Stimulated activated naive CD4-positive, alpha-beta T cell treated with Interleukin-2 at 50 U/mL for 16 hours (primary cell): ENCODE measurements around the gene COL28A1.
"Not testable (repeated sequence)": the region's sequence is repeated elsewhere in the genome, so short reads cannot be mapped to it uniquely, and the experiment has no call there.

ENCODE experiments used
- DNase-seq: peaks from one replicate; lab custom pipeline; 2025; lab: John Stamatoyannopoulos, UW

Gene COL28A1

DNA sequence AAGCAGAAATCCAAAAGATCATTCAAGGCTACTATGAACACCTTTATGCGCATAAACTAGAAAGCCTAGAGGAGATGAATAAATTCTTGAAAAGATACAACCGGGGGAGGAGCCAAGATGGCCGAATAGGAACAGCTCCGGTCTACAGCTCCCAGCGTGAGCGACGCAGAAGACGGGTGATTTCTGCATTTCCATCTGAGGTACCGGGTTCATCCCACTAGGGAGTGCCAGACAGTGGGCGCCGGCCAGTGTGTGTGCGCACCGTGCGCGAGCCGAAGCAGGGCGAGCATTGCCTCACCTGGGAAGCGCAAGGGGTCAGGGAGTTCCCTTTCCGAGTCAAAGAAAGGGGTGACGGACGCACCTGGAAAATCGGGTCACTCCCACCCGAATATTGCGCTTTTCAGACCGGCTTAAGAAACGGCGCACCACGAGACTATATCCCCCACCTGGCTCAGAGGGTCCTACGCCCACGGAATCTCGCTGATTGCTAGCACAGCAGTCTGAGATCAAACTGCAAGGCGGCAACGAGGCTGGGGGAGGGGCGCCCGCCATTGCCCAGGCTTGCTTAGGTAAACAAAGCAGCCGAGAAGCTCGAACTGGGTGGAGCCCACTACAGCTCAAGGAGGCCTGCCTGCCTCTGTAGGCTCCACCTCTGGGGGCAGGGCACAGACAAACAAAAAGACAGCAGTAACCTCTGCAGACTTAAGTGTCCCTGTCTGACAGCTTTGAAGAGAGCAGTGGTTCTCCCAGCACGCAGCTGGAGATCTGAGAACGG is 70.5 kb downstream of the COL28A1 start:
- DNase-seq = not testable (repeated sequence)

GRCh38 chr7:7454000-7454399 is 81.7 kb downstream of the COL28A1 start:
- no peak for DNase-seq

- no peak for DNase-seq
These were observed 83.0 kb downstream of the COL28A1 start for GRCh38 chr7:7452652-7453051.

GRCh38 chr7:7452119-7452518 is 83.6 kb downstream of the COL28A1 start:
- DNase-seq = no peak

DNA sequence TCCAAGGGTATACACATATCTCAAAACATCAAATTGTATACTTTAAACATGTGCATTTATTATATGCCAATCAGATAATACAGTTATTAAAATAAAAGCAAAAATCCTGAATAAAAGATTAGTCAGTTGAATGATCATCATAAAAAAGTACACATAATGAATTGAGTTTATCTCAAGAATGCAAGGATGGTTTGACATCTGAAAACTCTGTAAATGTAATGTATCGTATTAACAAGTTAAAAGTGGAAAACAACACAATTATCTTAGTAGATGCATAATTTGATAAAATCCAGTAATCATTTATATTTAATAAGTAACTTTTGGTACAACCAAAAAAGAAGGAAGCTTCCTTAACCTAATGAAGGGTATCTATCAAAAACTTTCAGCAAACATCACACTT is 86.6 kb downstream of the COL28A1 start:
- DNase-seq = no peak

GRCh38 chr7:7446616-7447015 is 89.1 kb downstream of the COL28A1 start:
- no peak for DNase-seq

DNA sequence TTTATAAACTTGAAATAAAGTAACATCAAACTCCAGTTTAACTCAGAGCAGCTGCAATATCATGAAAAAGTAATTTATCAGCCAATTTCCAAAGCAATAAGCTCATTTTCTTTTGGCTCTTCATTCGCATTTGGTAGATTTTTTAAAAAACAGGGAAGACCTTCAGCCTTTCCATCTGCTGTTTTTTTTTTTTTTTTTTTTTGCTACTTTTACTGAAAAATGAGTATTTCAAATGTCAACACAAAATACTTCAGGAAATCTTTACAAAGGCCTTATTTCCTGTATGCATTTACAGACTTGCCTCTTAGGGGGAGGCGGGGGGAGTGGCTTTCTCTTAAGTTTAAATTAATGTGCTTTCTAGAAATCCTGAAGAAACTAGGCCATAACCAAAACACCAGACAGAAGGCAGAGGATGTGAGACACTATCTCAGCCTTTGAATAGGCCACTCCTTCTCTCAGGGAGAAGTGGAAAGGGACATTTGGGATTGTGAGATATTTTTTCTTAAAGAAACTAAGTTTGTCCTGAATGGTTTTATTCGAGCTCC is 91.8 kb downstream of the COL28A1 start:
- DNase-seq = no peak

DNA sequence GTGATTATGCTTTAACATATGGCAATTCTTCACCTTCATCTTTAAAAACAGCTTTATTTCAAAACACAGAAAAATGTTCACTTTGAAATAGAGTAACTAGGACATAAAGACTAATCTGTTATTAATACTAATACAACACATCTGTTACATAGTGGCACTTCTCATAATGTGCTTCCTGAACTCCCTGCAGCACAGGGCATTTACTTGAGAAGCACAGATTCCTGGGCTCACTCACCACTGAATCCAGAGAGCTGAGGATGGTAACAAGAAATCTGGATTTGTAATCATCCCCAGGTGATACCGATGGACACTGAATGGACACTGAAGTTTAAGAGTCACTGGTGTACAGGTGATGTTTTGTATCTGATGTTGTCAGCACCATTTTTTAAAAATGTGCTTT is 96.1 kb downstream of the COL28A1 start:
- DNase-seq = no peak

GRCh38 chr7:7438851-7439250 is 96.8 kb downstream of the COL28A1 start:
- no peak for DNase-seq

- no peak for DNase-seq
These were observed 99.7 kb downstream of the COL28A1 start for GRCh38 chr7:7435978-7436377.

DNA sequence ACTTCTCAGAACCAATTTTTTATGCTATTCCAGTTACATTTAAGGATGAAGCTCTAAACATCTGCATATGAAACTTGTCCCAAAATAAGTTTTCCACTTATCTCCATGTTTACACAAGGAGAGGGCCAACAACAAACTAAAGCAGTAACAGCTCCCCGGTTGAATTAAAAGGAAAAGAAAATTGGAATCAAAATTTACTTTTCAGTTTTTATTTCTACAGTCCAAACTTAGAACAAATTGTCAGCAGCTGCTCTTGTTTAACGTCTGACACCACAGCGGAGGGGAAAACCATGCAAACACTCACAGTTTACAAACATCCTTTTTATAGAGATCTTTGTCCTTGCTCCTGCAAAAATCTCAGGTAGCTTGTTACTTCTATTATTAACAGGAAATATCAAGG is 101.3 kb downstream of the COL28A1 start:
- DNase-seq = no peak

GRCh38 chr7:7433811-7434210 is 101.9 kb downstream of the COL28A1 start:
- DNase-seq = no peak

GRCh38 chr7:7432979-7433378 is 102.7 kb downstream of the COL28A1 start:
- no peak for DNase-seq

GRCh38 chr7:7428806-7429205 is 106.9 kb downstream of the COL28A1 start:
- no peak for DNase-seq

DNA sequence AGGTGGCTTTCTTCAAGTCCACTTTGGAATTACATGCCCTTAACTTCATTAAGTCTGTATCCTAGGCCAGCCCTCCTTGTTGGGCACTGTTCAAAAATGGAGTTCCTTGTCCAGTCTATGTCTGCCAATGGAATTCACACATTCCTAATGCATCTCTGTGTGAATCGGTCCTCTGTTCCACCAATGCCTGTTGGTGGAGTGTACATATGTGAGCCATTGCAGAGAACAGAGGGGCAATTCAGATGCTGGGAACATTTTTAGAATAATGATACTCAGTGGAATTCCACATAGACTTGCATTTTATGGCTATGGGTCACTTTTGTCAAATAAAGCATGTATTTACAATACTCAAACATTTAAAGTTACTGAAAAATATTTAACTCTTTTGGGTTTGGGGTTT is 108.3 kb downstream of the COL28A1 start:
- DNase-seq = no peak

DNA sequence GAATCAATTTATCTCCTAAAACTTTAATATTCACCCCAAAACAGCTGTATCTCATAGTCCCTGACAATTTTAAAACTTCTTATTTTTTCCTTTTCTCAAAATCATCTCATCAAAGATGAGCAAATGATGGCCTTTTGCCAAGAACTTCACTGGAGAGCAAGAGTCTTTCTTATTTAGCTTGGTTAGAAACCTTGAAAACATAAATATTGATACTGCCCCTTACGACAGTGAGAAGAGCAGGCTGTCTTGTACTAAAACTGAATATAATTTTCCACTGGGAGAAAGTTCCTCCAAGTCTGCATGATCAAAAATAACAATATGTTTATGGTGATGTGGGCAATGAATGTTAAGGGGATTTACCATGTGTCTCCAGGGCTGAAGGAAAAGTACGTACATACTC is 109.0 kb downstream of the COL28A1 start:
- no peak for DNase-seq

DNA sequence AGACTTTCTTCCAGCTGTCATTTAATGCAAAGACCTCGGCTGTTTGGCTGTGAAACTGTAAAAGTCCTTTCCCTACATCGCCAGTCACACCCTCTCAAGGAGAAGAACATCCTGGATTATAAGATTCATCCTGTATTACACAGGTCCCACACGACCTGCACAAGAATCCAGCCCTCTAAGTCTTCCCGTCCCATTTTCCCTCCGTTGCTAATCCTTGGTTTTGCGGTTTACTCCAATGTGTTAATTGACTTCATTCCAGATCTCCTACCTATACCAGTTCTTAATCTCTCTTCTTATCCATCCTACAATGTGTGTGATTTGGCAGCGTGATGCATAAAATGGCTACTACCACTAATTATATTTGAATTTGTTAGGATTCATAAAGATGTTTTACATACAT is 110.4 kb downstream of the COL28A1 start:
- DNase-seq = no peak

- DNase-seq = peak; percentile 2
These were observed 111.4 kb downstream of the COL28A1 start for GRCh38 chr7:7424151-7424873.

DNA sequence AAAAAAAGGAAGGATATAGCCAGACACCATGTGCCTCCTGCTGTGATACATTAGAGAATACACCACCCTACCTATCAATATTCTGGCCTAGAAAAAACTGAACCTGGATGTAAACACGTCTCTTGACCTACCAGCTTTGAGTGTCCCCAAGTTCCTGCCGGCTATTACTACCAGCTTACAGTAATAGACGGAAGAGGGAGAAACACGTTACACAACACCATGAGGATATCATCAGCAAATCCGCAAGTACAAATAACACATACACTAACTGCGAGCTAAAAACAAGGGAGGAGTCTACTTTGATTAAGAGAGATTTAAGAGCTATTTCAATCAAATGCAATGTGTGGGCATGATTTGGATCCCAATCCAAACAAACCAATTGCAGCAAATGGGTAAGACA is 113.0 kb downstream of the COL28A1 start:
- DNase-seq = no peak

DNA sequence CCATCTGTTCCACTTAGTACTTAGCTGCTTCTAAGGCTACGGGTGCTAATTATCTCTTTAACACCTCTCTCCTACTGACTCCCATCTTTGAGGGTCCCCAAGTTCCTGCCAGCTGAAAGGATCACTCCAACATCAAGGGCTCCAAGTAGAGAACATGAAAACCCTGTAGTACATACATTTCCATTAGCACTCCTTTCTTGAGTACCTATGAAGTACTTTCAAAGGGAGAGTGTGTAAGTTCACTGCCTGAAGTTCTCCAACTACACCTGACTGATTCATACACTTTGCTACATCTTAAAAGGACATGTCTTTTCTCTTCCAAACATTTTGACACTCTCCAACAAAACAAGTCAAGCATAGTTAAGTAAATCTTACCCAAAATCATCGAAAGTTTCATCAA is 113.8 kb downstream of the COL28A1 start:
- no peak for DNase-seq

DNA sequence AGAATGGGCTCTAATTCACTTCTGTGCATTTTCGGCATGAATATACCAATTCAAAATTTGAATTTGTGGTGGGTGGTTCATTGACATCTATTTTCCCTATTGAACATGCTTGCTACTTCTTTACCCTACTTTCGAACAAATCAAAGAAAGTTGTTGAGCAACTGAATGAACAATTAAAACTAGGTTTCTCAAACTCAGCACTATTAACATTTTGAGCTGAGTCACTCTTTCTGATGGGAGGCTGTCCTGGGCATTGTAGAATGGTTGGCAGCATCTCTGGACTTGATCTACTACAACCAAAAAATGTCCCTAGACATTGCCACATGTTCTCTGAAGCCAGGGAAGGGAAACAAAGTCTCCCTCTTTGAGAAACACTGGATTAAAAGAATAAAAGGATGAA is 116.7 kb downstream of the COL28A1 start:
- no peak for DNase-seq

GRCh38 chr7:7417851-7418250 is 117.8 kb downstream of the COL28A1 start:
- DNase-seq = no peak

- no peak for DNase-seq
These were observed 118.3 kb downstream of the COL28A1 start for GRCh38 chr7:7417414-7417813.
